ENCODE measurements around the gene TSPAN18.

TSPAN18 gene

GRCh38 chr11:44699497-44700408, 27.0 kb upstream of the TSPAN18 start:
- DNase-seq (ENCODE audit: low read depth): no peak
- no peak overlapping the region for H3K4me3 ChIP-seq (ENCODE audit: low read depth, low read length)
- no peak for TF ChIP-seq CTCF (IDR thresholded peaks at IDR 0.05; ENCODE audit: insufficient read depth, low read depth, low read length, missing control alignments)

- no peak for DNase-seq (ENCODE audit: low read depth)
- TF ChIP-seq CTCF (IDR thresholded peaks at IDR 0.05; ENCODE audit: insufficient read depth, low read depth, low read length, missing control alignments): no peak
- no peak overlapping the region for H3K4me3 ChIP-seq (ENCODE audit: low read depth, low read length)
Observed at GRCh38 chr11:44701276-44701675, 25.5 kb upstream of the TSPAN18 start.

GRCh38 chr11:44702889-44703288, 23.9 kb upstream of the TSPAN18 start:
- H3K4me3 ChIP-seq (ENCODE audit: low read depth, low read length): no peak overlapping the region
- TF ChIP-seq CTCF (IDR thresholded peaks at IDR 0.05; ENCODE audit: insufficient read depth, low read depth, low read length, missing control alignments): no peak
- DNase-seq (ENCODE audit: low read depth): no peak

GRCh38 chr11:44707094-44707493, 19.7 kb upstream of the TSPAN18 start:
- no peak for DNase-seq (ENCODE audit: low read depth)
- H3K4me3 ChIP-seq (ENCODE audit: low read depth, low read length): no peak overlapping the region
- TF ChIP-seq CTCF (IDR thresholded peaks at IDR 0.05; ENCODE audit: insufficient read depth, low read depth, low read length, missing control alignments): no peak

GRCh38 chr11:44708009-44708408, 18.8 kb upstream of the TSPAN18 start:
- no peak for TF ChIP-seq CTCF (IDR thresholded peaks at IDR 0.05; ENCODE audit: insufficient read depth, low read depth, low read length, missing control alignments)
- no peak for DNase-seq (ENCODE audit: low read depth)

GRCh38 chr11:44708523-44709280, 18.1 kb upstream of the TSPAN18 start:
- no peak for TF ChIP-seq CTCF (IDR thresholded peaks at IDR 0.05; ENCODE audit: insufficient read depth, low read depth, low read length, missing control alignments)
- H3K4me3 ChIP-seq (ENCODE audit: low read depth, low read length): no peak overlapping the region
- DNase-seq (ENCODE audit: low read depth): no peak

More at GRCh38 chr11:44708009-44708408, 18.8 kb upstream of the TSPAN18 start:
- H3K4me3 ChIP-seq (ENCODE audit: low read depth, low read length): no peak overlapping the region

All from GM12865 (cell line).